ENCODE data around the gene TRDMT1.
A peak's percentile ranks its signal among the peaks of the same experiment; 100 is the strongest.

TRDMT1 gene

DNA sequence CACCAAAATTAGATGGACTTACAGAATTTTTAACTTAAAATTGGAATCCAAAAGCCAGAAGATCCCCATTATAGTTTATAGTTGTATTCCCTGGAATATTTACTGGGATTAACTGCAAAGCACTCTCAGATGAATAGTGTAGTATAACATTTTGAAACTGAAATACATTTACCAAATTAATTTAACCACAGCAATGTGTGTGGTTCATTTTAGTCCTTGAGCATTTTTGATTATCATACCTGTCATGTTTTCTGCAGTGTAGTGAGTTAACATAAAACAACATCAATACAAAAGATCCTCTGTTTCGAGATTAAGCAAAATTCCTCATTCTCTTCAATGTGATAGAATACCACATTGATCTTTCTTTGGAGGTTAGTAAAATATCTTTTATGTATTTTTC is 30.3 kb upstream of the TRDMT1 start:
- H3K4me3 ChIP-seq (ENCODE audit: low read depth, low read length), result no peak overlapping the region
- TF ChIP-seq CTCF (IDR thresholded peaks at IDR 0.05; ENCODE audit: borderline replicate concordance, insufficient read depth, low read depth, low read length), result no peak

DNA sequence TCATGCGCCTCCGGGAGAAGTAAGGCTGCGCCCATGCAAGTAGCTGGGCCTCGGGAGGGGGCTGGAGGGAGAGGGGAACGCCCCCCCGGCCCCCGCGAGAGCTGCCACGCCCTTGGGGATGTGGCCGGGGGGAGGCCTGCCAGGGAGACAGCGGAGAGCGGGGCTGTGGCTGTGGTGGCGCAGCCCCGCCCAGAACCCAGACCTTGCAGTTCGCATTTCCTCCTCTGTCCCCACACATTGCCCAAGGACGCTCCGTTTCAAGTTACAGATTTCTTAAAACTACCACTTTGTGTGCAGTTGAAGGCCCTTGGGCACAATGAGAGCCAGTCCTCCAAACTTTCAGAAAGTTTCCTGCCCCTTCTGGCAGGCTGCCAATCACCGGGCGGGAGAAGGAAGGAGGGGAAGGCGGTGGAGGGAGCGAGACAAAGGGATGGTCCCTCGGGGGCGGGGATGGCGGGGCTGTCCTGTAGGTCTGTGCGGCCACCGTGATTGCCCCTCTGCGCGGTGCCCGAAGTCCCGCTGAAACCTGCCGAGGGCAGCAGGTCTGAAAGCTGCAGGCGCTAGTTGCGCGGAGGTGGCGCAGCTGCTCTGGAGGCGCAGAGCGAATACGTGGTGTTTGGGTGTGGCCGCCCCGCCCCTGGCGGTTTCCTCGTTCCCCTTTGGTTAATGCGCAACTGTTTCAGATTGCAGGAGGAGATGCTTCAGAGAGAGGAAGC is 28.7 kb upstream of the TRDMT1 start:
- H3K4me3 ChIP-seq (ENCODE audit: low read depth, low read length), result peak overlapping the region; percentile 62
- TF ChIP-seq CTCF (IDR thresholded peaks at IDR 0.05; ENCODE audit: borderline replicate concordance, insufficient read depth, low read depth, low read length), result 0 out of 2 replicates have a peak, but pooled peaks have one; percentile 10

GRCh38 chr10:17229717-17229966 is 28.2 kb upstream of the TRDMT1 start:
- TF ChIP-seq CTCF (IDR thresholded peaks at IDR 0.05; ENCODE audit: borderline replicate concordance, insufficient read depth, low read depth, low read length), result no peak
- H3K4me3 ChIP-seq (ENCODE audit: low read depth, low read length), result peak overlapping the region; percentile 62

DNA sequence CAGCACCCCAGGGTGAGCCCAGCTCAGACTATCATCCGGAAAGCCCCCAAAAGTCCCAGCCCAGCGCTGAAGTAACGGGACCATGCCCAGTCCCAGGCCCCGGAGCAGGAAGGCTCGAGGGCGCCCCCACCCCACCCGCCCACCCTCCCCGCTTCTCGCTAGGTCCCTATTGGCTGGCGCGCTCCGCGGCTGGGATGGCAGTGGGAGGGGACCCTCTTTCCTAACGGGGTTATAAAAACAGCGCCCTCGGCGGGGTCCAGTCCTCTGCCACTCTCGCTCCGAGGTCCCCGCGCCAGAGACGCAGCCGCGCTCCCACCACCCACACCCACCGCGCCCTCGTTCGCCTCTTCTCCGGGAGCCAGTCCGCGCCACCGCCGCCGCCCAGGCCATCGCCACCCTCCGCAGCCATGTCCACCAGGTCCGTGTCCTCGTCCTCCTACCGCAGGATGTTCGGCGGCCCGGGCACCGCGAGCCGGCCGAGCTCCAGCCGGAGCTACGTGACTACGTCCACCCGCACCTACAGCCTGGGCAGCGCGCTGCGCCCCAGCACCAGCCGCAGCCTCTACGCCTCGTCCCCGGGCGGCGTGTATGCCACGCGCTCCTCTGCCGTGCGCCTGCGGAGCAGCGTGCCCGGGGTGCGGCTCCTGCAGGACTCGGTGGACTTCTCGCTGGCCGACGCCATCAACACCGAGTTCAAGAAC is 27.7 kb upstream of the TRDMT1 start:
- peak overlapping the region; percentile 62 for H3K4me3 ChIP-seq (ENCODE audit: low read depth, low read length)
- TF ChIP-seq CTCF (IDR thresholded peaks at IDR 0.05; ENCODE audit: borderline replicate concordance, insufficient read depth, low read depth, low read length), result no peak

- TF ChIP-seq CTCF (IDR thresholded peaks at IDR 0.05; ENCODE audit: borderline replicate concordance, insufficient read depth, low read depth, low read length), result no peak
- H3K4me3 ChIP-seq (ENCODE audit: low read depth, low read length), result peak within 1 kb of the TSS; percentile 46
Observed at GRCh38 chr10:17228091-17229015, 26.9 kb upstream of the TRDMT1 start, which contains the start of gene VIM. Gene VIM, plus strand, starts transcription at chr10:17228241. Its CDS starts 1,182 bp downstream, at chr10:17229423.

DNA sequence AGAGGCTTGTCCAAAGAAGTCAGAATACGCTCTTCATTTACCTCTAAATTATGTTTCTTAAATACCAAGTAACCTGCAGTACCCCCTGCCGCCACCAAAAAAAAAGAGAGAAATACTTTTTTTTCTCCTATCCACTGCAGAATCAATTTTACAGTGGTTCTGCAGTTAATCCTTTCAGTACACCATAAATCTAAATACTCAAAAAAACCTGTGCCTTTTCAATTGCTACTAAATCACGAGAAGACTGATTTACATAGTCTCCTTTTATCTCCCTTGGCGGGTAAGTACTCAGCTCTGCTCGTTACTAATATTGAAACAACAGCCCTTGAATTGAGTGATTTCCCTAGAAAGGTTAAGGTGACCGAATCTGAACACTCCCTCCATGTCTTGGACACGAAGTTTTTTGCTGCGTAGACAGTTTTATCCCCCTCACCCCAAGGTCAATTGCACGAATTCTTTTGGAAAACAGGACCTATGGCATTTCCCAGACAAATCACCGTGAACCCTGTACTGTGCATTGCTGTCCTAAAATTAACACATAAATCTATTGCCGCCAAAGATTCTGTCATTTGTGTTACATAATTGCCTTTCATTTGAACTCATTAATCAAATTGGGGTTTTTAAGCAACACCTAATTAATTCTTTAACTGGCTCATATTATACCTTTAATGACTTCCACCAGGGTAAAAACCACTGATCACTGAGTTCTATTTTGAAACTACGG is 26.1 kb upstream of the TRDMT1 start:
- H3K4me3 ChIP-seq (ENCODE audit: low read depth, low read length), result no peak overlapping the region
- no peak for TF ChIP-seq CTCF (IDR thresholded peaks at IDR 0.05; ENCODE audit: borderline replicate concordance, insufficient read depth, low read depth, low read length)

Data from GM12875 (cell line).